Cardiac muscle cell (in vitro differentiated cells and primary cell): ENCODE results near the gene HDLBP. TPM values are rescaled to one million over a fixed set of nuclear protein-coding genes. Genes with fewer than 3 reads are reported as not detected.

Source experiments
- DNase-seq, 2 donors: peaks; one replicate each; pipeline versions ENCODE4 v3.0.0 to v3.0.0-alpha.2; 2010 to 2017; ENCODE audit warnings: low read depth in 1 of 2, low spot score in 1 of 2
- H3K27ac ChIP-seq: fragments of 200-600 bp; sonication (generic); 2 replicates; pipeline ENCODE4 v1.5.1; 2016
- H3K27me3 ChIP-seq: fragments of 200-600 bp; sonication (generic); 2 replicates; pipeline ENCODE4 v1.6.0; 2016; ENCODE audit warnings: control low read depth
- H3K36me3 ChIP-seq: fragments of 200-600 bp; sonication (generic); 2 replicates; pipeline ENCODE4 v1.5.1; 2016; ENCODE audit warnings: control low read depth
- H3K4me1 ChIP-seq: fragments of 200-600 bp; sonication (generic); 2 replicates; pipeline ENCODE4 v1.8.1; 2017; ENCODE audit warnings: low read depth, mild to moderate bottlenecking, mixed run types
- H3K4me3 ChIP-seq: fragments of 200-600 bp; sonication (generic); 2 replicates; pipeline ENCODE4 v1.5.1; 2016; ENCODE audit warnings: mild to moderate bottlenecking
- H3K9me3 ChIP-seq: fragments of 200-600 bp; sonication (generic); 2 replicates; pipeline ENCODE4 v1.5.1; 2017; ENCODE audit warnings: low read depth, mild to moderate bottlenecking, control low read depth
- polyA plus RNA-seq: library from polyadenylated mRNA; unstranded; fragments of >200 nt; fragmentation: Nextera tagmentation; extraction: Ambion mirVana; gene quantifications from 2 replicates; pipeline ENCODE4 v1.2.1, GENCODE V29; 2016
- total RNA-seq: library from RNA; depleted of rRNA; stranded (reverse); fragments of >200 nt; gene quantifications from 2 replicates; pipeline ENCODE4 v1.2.3, GENCODE V29; 2016
- TF ChIP-seq, protein P1 (sequence below): IDR thresholded peaks from 2 replicates; pipeline ENCODE4 v1.5.1; 2012; ENCODE audit warnings: low read depth, mild to moderate bottlenecking, low read length

Gene HDLBP
- total and polyA plus RNA-seq, 2 experiments from 2014 or later = 261 to 313 TPM

DNA sequence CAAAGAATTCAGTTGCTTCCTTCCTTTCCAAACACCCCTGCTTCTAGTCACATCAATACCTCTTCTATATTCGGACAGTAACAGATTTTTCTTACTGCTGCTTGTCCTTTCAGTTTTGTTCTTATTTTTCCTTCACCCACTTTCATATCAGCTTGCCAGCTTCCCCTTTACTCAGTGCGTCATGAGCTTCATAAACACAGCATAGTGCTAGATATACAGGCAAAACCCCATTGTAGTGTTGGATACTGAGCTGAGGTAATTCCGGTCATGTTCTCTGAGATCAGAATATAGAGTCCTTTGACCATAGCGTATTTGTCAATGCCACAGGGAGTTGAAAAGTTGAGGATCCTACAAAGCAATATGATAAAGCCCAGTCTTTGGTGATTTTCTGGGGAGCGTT, 43.0 kb upstream of the HDLBP start:
- H3K4me3 ChIP-seq = no peak overlapping the region
- H3K4me1 ChIP-seq = peaks cover 13% of the 10 kb centered on the region
- TF ChIP-seq, protein P1, sequence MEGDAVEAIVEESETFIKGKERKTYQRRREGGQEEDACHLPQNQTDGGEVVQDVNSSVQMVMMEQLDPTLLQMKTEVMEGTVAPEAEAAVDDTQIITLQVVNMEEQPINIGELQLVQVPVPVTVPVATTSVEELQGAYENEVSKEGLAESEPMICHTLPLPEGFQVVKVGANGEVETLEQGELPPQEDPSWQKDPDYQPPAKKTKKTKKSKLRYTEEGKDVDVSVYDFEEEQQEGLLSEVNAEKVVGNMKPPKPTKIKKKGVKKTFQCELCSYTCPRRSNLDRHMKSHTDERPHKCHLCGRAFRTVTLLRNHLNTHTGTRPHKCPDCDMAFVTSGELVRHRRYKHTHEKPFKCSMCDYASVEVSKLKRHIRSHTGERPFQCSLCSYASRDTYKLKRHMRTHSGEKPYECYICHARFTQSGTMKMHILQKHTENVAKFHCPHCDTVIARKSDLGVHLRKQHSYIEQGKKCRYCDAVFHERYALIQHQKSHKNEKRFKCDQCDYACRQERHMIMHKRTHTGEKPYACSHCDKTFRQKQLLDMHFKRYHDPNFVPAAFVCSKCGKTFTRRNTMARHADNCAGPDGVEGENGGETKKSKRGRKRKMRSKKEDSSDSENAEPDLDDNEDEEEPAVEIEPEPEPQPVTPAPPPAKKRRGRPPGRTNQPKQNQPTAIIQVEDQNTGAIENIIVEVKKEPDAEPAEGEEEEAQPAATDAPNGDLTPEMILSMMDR = no peak
- no peaks in the 10 kb centered on the region for H3K9me3 ChIP-seq
- H3K36me3 ChIP-seq = peaks cover 3% of the 10 kb centered on the region
- no peaks in the 10 kb centered on the region for H3K27me3 ChIP-seq
- no peak overlapping the region for H3K27ac ChIP-seq
- peak in 1 of 2 donors; percentile 35 for DNase-seq

DNA sequence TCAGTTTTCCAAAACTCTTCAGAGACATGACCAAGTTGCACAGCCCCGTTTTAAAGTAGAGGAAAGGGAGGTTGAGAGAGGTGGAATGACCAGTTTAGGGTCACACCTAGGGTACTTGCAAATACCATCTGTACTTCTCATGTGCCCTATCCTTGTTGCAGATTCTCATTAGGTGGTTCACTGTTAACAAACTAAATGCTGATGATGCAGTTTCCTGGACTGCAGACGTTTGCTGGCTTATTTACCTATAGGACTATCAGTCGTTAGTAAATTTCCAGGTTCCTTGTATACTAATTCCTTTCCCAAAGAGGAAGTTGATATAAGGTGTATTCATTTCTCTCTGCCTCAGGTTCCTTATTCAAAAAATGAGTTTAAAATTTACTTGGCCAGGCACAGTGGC, 42.1 kb upstream of the HDLBP start:
- H3K27me3 ChIP-seq = no peaks in the 10 kb centered on the region
- H3K4me3 ChIP-seq = peak overlapping the region; percentile 49
- no peaks in the 10 kb centered on the region for H3K9me3 ChIP-seq
- no peak overlapping the region for H3K27ac ChIP-seq
- H3K4me1 ChIP-seq = peaks cover 13% of the 10 kb centered on the region
- TF ChIP-seq, protein P1 = no peak
- DNase-seq = no peak
- H3K36me3 ChIP-seq = peaks cover 11% of the 10 kb centered on the region

DNA sequence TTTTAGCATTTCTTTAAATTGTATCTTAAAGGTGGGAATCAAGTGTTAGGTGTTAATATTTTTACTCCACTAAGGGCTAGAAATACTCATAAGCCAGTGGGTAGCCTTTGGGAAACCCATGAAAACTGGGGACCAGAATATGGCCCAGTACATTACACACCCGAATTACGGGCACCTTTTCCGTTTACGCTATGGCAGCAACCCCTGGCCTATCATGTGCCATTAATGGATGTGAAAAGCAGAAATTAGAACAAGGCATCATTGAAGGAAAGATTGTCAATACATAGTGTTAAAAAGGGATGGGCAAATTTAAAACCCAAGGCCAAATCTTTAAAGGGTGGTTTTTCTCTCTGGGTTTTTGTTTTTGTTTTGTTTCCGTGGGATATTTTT, 41.4 kb upstream of the HDLBP start:
- Histone ChIP-seq H3K9me3 (no peaks in the 10 kb centered on the region), H3K36me3 (peaks cover 18% of the 10 kb centered on the region), H3K27ac (peak overlapping the region; percentile 84), H3K4me3 (peak overlapping the region; percentile 49), H3K27me3 (no peaks in the 10 kb centered on the region), H3K4me1 (peaks cover 13% of the 10 kb centered on the region)
- TF ChIP-seq, protein P1 = no peak
- DNase-seq = no peak

DNA sequence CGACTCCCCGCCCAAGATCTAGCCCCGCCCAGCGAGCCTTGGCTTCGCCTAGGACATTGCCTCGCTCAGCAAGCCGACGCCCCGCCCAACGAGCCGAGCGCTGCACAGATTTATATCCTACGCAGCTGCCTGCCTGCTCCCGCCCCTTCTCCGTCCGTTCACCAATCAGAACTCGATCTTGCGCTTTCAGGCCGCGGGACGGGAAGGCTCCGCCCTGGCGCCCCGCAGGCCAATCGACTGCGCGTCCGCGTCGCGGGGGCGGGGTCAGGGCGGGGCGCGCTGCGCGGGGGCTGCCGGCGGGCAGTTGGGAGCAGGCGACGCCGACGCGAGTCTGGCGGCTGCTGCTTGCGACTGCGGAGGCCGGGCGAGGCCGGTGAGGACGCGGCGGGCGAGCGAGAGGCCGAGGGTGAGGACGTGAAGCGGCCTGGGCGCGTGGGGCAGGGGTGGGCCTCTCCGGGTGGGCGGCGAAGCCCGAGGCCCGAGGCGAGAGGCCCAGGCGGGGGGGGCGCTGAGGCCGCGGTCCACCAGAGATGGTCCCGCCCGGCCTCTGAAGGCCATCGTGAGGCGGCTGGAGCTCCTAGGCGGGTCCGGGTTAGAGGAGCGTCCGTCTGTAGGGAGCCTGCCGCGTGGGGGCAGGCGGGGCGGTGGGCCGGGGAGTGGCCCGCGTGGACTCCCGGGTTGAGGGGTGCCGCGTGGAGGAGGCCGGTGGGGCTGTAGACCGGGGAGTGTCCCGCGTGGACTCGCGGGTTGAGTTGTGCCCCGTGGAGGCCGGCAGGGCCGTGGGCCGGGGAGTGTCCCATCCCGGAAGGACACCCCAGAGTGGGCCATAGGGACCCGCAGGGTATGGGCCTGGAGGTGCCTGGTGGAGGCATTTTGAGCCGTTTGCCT, 40.8 kb upstream of the HDLBP start, which contains the start of gene FARP2:
Gene FARP2 (plus strand): TSS at position 303 of the 888 bp plus-strand sequence. CDS start 16,823 bp downstream, outside the sequence.
- no peaks in the 10 kb centered on the region for H3K9me3 ChIP-seq
- H3K4me1 ChIP-seq = peaks cover 13% of the 10 kb centered on the region
- TF ChIP-seq, protein P1 = no peak
- H3K27ac ChIP-seq = peak within 1 kb of the TSS; percentile 92
- no peaks in the 10 kb centered on the region for H3K27me3 ChIP-seq
- peak within 1 kb of the TSS; percentile 49 for H3K4me3 ChIP-seq
- peaks cover 24% of the 10 kb centered on the region for H3K36me3 ChIP-seq
- DNase-seq = peak; percentile 100

DNA sequence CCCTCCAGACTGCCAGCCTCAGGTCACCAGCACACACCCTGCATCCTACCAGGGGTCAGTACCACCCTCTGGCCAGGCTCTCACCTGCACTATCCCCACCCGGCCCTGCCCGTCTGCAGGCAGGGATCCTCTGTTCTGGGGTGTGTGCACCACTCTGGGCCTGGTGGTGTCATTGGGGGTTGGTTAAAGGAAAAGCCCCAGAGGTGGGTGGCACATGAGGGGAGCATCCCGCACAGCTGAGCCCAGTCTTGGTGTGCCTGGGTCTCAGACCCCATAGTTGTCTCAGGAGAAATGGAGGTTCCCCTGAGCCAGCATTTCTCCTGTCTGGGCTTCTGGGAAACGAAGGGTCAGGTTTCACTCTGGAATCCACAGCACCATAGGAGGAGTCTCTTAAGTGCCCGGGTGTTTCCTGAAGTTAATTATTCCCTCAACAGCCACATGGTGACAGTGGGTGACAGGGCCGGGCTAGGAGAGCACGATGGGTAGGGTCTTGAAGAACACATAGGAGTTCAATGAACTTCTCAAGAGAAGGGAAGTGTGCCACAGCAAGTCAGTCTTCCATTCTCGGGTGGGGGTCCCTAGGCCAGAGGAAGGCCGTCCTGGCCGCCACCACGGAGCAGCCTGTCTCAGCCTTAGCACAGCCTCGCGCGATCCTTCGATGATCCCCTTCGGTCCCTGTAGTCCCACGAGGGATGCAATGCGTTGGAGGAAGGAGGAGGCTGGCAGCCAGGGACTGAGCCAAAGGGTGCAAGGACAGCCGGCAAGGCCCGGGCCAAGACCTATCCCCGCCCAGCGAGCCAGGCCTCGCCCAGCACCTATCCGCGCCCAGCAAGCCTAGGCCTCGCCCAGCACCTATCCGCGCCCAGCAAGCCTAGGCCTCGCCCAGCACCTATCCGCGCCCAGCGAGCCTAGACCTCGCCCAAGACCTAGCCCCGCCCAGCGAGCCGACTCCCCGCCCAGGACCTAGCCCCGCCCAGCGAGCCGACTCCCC, 39.5 kb upstream of the HDLBP start:
- peak; percentile 84 to 90 for DNase-seq
- no peaks in the 10 kb centered on the region for H3K27me3 ChIP-seq
- no peaks in the 10 kb centered on the region for H3K9me3 ChIP-seq
- H3K4me1 ChIP-seq = peaks cover 13% of the 10 kb centered on the region
- peak overlapping the region; percentile 92 for H3K27ac ChIP-seq
- peak overlapping the region; percentile 17 for H3K4me3 ChIP-seq
- TF ChIP-seq, protein P1 = no peak
- H3K36me3 ChIP-seq = peaks cover 37% of the 10 kb centered on the region
